ENCODE measurements around the gene ATP7B.

ATP7B gene

DNA sequence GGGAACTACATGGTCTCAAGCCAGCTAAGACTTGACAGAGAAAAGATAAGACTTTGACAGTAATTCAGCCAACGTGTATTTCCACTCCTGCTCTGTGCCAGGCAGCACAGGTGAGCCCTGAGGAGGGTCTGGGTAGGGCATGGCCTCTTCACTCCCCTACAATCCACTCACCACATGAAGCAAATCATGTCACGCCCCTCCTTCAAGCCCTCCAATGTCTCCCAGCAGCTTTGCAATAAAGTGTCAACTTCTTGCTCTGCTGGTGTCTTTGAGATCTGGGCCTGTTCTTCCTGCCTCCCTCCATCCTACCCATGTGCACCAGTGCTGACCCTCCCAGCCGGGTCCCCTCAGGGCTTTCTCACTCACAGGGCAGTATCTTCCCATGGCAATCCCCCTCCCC is 91.0 kb downstream of the ATP7B start:
- no peak overlapping the region for H3K27ac ChIP-seq (ENCODE audit: low read length)
- H2AFZ ChIP-seq (ENCODE audit: low read depth, low read length), result no peak overlapping the region
- no peak overlapping the region for H3K4me2 ChIP-seq (ENCODE audit: insufficient read depth, low read length)
- no peaks in the 10 kb centered on the region for H3K36me3 ChIP-seq (ENCODE audit: insufficient read depth, low read length)
- ATAC-seq (ENCODE audit: insufficient read depth, low read depth) (no peak), DNase-seq (no peak)
- H3K9ac ChIP-seq (ENCODE audit: low read depth, low read length), result no peak overlapping the region
- H3K9me3 ChIP-seq (ENCODE audit: insufficient read depth, low read length, severe bottlenecking), result no peaks in the 10 kb centered on the region
- H3K4me1 ChIP-seq (ENCODE audit: insufficient read depth, low read length), result no peaks in the 10 kb centered on the region
- H3K79me2 ChIP-seq (ENCODE audit: insufficient read depth, low read length), result no peaks in the 10 kb centered on the region
- TF ChIP-seq, protein P1, sequence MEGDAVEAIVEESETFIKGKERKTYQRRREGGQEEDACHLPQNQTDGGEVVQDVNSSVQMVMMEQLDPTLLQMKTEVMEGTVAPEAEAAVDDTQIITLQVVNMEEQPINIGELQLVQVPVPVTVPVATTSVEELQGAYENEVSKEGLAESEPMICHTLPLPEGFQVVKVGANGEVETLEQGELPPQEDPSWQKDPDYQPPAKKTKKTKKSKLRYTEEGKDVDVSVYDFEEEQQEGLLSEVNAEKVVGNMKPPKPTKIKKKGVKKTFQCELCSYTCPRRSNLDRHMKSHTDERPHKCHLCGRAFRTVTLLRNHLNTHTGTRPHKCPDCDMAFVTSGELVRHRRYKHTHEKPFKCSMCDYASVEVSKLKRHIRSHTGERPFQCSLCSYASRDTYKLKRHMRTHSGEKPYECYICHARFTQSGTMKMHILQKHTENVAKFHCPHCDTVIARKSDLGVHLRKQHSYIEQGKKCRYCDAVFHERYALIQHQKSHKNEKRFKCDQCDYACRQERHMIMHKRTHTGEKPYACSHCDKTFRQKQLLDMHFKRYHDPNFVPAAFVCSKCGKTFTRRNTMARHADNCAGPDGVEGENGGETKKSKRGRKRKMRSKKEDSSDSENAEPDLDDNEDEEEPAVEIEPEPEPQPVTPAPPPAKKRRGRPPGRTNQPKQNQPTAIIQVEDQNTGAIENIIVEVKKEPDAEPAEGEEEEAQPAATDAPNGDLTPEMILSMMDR (IDR thresholded peaks at IDR 0.05; ENCODE audit: borderline replicate concordance, extremely low read depth, low read length, poor library complexity, severe bottlenecking), result no peak
- TF ChIP-seq EZH2 (IDR thresholded peaks at IDR 0.05; ENCODE audit: borderline replicate concordance, low read depth, low read length, severe bottlenecking), result no peak
- peaks cover 16% of the 10 kb centered on the region for H3K27me3 ChIP-seq (ENCODE audit: insufficient read depth, low read length, poor library complexity)
- no peak overlapping the region for H3K4me3 ChIP-seq (ENCODE audit: low read depth in 1 of 2, low read length in 2 of 2)
- H4K20me1 ChIP-seq (ENCODE audit: insufficient read depth, low read length), result no peaks in the 10 kb centered on the region; the same call in 1 of the 2 replicates

DNA sequence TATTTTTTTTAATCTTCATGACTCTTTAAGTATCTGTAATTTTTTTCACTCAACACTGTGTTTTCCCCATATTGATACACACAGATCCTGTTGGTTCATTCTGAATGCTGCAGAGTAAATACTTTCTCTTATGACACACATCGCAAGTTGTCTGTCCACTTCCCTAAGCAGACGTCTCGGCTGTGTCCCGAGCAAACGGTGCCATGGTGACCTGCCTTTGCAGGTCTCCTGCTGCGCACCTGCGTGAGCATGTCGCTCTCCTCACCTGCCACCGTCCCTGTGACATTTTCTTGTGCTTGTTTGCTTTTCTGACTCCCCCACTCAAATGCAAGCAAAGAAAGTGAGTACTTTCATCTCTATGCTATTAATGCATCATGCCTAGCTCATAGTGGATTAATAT is 91.7 kb downstream of the ATP7B start:
- Histone ChIP-seq H3K4me1 (ENCODE audit: insufficient read depth, low read length) (no peaks in the 10 kb centered on the region), H3K36me3 (ENCODE audit: insufficient read depth, low read length) (no peaks in the 10 kb centered on the region), H4K20me1 (ENCODE audit: insufficient read depth, low read length) (no peaks in the 10 kb centered on the region; the same call in 1 of the 2 replicates), H3K27ac (ENCODE audit: low read length) (no peak overlapping the region), H3K27me3 (ENCODE audit: insufficient read depth, low read length, poor library complexity) (peaks cover 16% of the 10 kb centered on the region), H3K9me3 (ENCODE audit: insufficient read depth, low read length, severe bottlenecking) (no peaks in the 10 kb centered on the region), H3K4me2 (ENCODE audit: insufficient read depth, low read length) (no peak overlapping the region), H3K4me3 (ENCODE audit: low read depth in 1 of 2, low read length in 2 of 2) (no peak overlapping the region), H3K79me2 (ENCODE audit: insufficient read depth, low read length) (no peaks in the 10 kb centered on the region), H2AFZ (ENCODE audit: low read depth, low read length) (no peak overlapping the region), H3K9ac (ENCODE audit: low read depth, low read length) (no peak overlapping the region)
- ATAC-seq (ENCODE audit: insufficient read depth, low read depth) (no peak), DNase-seq (no peak)
- no peak for TF ChIP-seq EZH2 (IDR thresholded peaks at IDR 0.05; ENCODE audit: borderline replicate concordance, low read depth, low read length, severe bottlenecking)
- TF ChIP-seq, protein P1 (IDR thresholded peaks at IDR 0.05; ENCODE audit: borderline replicate concordance, extremely low read depth, low read length, poor library complexity, severe bottlenecking), result no peak

DNA sequence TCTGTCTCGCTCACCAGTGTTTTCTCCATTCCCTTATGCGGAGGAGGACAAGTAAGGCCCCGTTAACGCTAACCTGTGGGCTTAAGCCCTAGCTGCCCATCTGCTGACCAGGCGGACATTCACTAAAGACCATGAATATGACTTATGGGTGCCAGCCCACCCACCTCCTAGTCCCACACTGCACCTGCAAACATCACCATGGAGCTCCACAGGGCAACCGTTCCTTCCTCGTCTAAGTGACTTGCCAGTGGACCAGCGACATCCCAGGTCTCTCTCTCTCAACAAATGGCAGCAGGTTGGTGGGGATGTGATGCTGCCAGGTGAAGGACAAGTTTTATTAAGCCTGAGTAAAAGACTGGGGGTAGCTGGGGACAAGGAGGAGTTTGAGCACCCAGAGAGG is 94.3 kb downstream of the ATP7B start:
- Histone ChIP-seq H3K9ac (ENCODE audit: low read depth, low read length) (no peak overlapping the region), H3K79me2 (ENCODE audit: insufficient read depth, low read length) (no peaks in the 10 kb centered on the region), H3K4me3 (ENCODE audit: low read depth in 1 of 2, low read length in 2 of 2) (no peak overlapping the region), H3K9me3 (ENCODE audit: insufficient read depth, low read length, severe bottlenecking) (no peaks in the 10 kb centered on the region), H4K20me1 (ENCODE audit: insufficient read depth, low read length) (no peaks in the 10 kb centered on the region), H3K4me2 (ENCODE audit: insufficient read depth, low read length) (no peak overlapping the region), H3K36me3 (ENCODE audit: insufficient read depth, low read length) (no peaks in the 10 kb centered on the region), H3K27ac (ENCODE audit: low read length) (no peak overlapping the region), H2AFZ (ENCODE audit: low read depth, low read length) (no peak overlapping the region), H3K27me3 (ENCODE audit: insufficient read depth, low read length, poor library complexity) (peaks cover 12% of the 10 kb centered on the region), H3K4me1 (ENCODE audit: insufficient read depth, low read length) (no peaks in the 10 kb centered on the region)
- no peak for DNase-seq
- no peak for ATAC-seq (ENCODE audit: insufficient read depth, low read depth)
- TF ChIP-seq EZH2 (IDR thresholded peaks at IDR 0.05; ENCODE audit: borderline replicate concordance, low read depth, low read length, severe bottlenecking), result no peak
- TF ChIP-seq, protein P1 (IDR thresholded peaks at IDR 0.05; ENCODE audit: borderline replicate concordance, extremely low read depth, low read length, poor library complexity, severe bottlenecking), result no peak

Data from DND-41 (cell line).